Epithelial cell of proximal tubule (primary cell): ENCODE data around the gene GUCY2F. TPM values are rescaled to one million over a fixed set of nuclear protein-coding genes. Genes with fewer than 3 reads are reported as not detected.

Experiments
- DNase-seq: peaks from one replicate; pipeline ENCODE4 v3.0.0-alpha.2; 2011; ENCODE audit warnings: low read depth
- H3K4me3 ChIP-seq: 2 replicates; pipeline ENCODE4 v1.5.1; 2011; ENCODE audit warnings: low read depth, mild to moderate bottlenecking, low read length
- CTCF ChIP-seq: conservative IDR thresholded peaks from 2 replicates; pipeline ENCODE4 v1.5.1; 2012; ENCODE audit warnings: low read depth, mild to moderate bottlenecking, low read length
- total RNA-seq: library from RNA; depleted of rRNA; stranded (reverse); fragments of >200 nt; gene quantifications from 2 replicates; pipeline ENCODE4 v1.2.3, GENCODE V29; 2015

GUCY2F gene
- not detected in 2 replicates for total RNA-seq

GRCh38 chrX:109481986-109482385, at the start of gene GUCY2F:
TSS of gene GUCY2F (minus strand) at chrX:109482086. CDS start at chrX:109475936, 6,150 bp downstream.
- no peak within 1 kb of the TSS for H3K4me3 ChIP-seq
- no peak for DNase-seq
- TF ChIP-seq CTCF = no peak

GRCh38 chrX:109519001-109519400, 37.1 kb upstream of the GUCY2F start:
- no peak overlapping the region for H3K4me3 ChIP-seq
- no peak for TF ChIP-seq CTCF
- DNase-seq = no peak

GRCh38 chrX:109511113-109511512, 29.2 kb upstream of the GUCY2F start:
- no peak overlapping the region for H3K4me3 ChIP-seq
- TF ChIP-seq CTCF = no peak
- no peak for DNase-seq

- DNase-seq = no peak
- no peak for TF ChIP-seq CTCF
- H3K4me3 ChIP-seq = no peak overlapping the region
Measured at GRCh38 chrX:109508915-109509314, 27.0 kb upstream of the GUCY2F start.

GRCh38 chrX:109501176-109501575, 19.3 kb upstream of the GUCY2F start:
- H3K4me3 ChIP-seq = no peak overlapping the region
- no peak for TF ChIP-seq CTCF
- no peak for DNase-seq

GRCh38 chrX:109498434-109498833, 16.5 kb upstream of the GUCY2F start:
- no peak for DNase-seq
- H3K4me3 ChIP-seq = no peak overlapping the region
- no peak for TF ChIP-seq CTCF

GRCh38 chrX:109489174-109489573, 7.3 kb upstream of the GUCY2F start:
- H3K4me3 ChIP-seq = no peak overlapping the region
- no peak for DNase-seq
- TF ChIP-seq CTCF = no peak
